ENCODE results near the gene KCNJ6. TPM values are rescaled to one million over a fixed set of nuclear protein-coding genes. Genes with fewer than 3 reads are reported as not detected.
"Not testable (repeated sequence)": the region's sequence is repeated elsewhere in the genome, so short reads cannot be mapped to it uniquely, and the experiment has no call there.

Gene KCNJ6
- polyA plus RNA-seq, 3 donors from 2014 or later, result not detected

GRCh38 chr21:37646761-37647160, 269.5 kb downstream of the KCNJ6 start:
- not testable (repeated sequence) for H3K4me1 Mint-ChIP-seq; H3K36me3 Mint-ChIP-seq; DNase-seq; H3K27me3 Mint-ChIP-seq (ENCODE audit: low read depth in 3 of 3); H3K4me3 Mint-ChIP-seq; H3K27ac Mint-ChIP-seq; H3K9me3 Mint-ChIP-seq

DNA sequence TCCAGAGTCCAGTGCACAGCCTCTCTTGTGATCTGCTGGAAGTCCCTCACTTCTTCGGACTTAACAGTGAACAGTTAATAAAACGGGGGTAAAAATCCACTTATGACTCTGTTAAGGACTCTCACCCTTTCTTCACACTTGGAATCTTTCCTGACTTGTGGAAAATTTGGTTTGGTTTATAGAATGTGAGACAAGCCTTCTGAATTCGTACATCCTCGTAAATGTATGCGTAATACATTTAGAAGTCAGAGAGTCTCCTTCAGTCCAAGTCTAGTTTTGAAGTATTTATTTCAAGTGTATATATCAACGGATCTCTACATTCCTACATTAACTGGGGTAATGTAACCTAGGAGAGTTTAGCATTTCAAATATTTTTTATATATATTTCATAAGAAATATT, 270.4 kb downstream of the KCNJ6 start:
- Mint-ChIP-seq H3K36me3 (no peaks in the 10 kb centered on the region), H3K4me1 (no peaks in the 10 kb centered on the region), H3K27ac (no peak overlapping the region), H3K9me3 (no peaks in the 10 kb centered on the region), H3K4me3 (no peak overlapping the region), H3K27me3 (ENCODE audit: low read depth in 3 of 3) (peaks cover 3 to 8% (median 8%) of the 10 kb centered on the region in 3 donors)
- DNase-seq, result no peak

DNA sequence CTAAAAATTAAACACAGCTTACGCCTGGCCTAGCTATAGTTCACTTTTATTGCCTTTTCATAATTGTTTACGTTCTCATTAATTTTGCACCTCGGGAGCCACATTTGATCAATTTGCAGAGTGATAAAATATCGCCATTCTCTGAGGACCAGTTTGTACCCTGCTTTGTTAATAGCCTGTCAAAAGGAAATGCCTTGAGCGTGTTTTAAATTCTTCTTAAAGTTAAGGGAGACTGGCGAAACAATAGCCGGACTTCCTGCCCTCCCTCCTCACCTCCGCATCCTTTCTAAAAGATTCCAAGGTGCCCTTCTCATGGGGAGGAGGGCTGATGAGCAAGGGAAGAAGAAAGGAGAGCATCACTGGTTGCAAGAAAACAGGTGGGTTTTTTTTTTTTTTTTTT, 271.6 kb downstream of the KCNJ6 start:
- no peak overlapping the region for H3K4me3 Mint-ChIP-seq
- no peak overlapping the region for H3K27ac Mint-ChIP-seq
- H3K27me3 Mint-ChIP-seq (ENCODE audit: low read depth in 3 of 3), result peaks cover 3 to 10% (median 10%) of the 10 kb centered on the region in 3 donors
- no peaks in the 10 kb centered on the region for H3K9me3 Mint-ChIP-seq
- H3K36me3 Mint-ChIP-seq, result no peaks in the 10 kb centered on the region
- DNase-seq, result no peak
- no peaks in the 10 kb centered on the region for H3K4me1 Mint-ChIP-seq

- H3K4me1 Mint-ChIP-seq, H3K9me3 Mint-ChIP-seq, H3K36me3 Mint-ChIP-seq, H3K27ac Mint-ChIP-seq, DNase-seq, H3K4me3 Mint-ChIP-seq: not testable (repeated sequence)
- peaks cover 3 to 11% (median 7%) of the 10 kb centered on the region in 3 donors for H3K27me3 Mint-ChIP-seq (ENCODE audit: low read depth in 3 of 3)
Observed at GRCh38 chr21:37643862-37644261, 272.4 kb downstream of the KCNJ6 start.

- H3K27ac Mint-ChIP-seq, result no peak overlapping the region
- DNase-seq, result peak in 2 of 3 donors; percentile 4 to 9
- no peak overlapping the region for H3K4me3 Mint-ChIP-seq
- H3K4me1 Mint-ChIP-seq, result no peaks in the 10 kb centered on the region
- H3K9me3 Mint-ChIP-seq, result no peaks in the 10 kb centered on the region
- H3K36me3 Mint-ChIP-seq, result no peaks in the 10 kb centered on the region
- peaks cover under 1 to 11% (median 9%) of the 10 kb centered on the region in 3 donors for H3K27me3 Mint-ChIP-seq (ENCODE audit: low read depth in 3 of 3)
Observed at GRCh38 chr21:37642493-37642892, 273.8 kb downstream of the KCNJ6 start.

DNA sequence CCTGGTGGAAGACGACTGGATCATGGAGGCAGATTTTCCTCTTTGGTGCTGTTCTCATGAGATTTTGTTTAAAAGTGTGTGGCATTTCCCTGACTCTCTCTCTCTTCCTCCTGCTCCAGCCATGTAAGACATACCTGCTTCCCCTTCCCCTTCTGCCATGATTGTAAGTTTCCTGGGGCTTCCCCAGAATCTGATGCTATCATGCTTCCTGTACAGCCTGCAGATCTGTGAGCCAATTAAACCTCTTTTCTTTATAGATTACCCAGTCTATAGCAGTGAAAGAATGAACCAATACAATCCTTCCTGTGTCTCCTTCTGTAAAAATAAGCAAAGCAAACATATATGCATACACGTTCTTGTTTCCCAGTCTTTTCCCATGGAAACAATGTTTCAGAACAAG, 276.5 kb downstream of the KCNJ6 start:
- no peaks in the 10 kb centered on the region for H3K4me1 Mint-ChIP-seq

GRCh38 chr21:37636152-37636860, 280.0 kb downstream of the KCNJ6 start:
- no peak overlapping the region for H3K4me3 Mint-ChIP-seq
- H3K36me3 Mint-ChIP-seq, result no peaks in the 10 kb centered on the region
- peaks cover 0 to under 1% (median 0%) of the 10 kb centered on the region in 6 donors for H3K9me3 Mint-ChIP-seq
- H3K27me3 Mint-ChIP-seq (ENCODE audit: low read depth in 3 of 3), result peaks cover 2 to 28% (median 6%) of the 10 kb centered on the region in 3 donors
- H3K27ac Mint-ChIP-seq, result no peak overlapping the region
- DNase-seq, result no peak
- no peaks in the 10 kb centered on the region for H3K4me1 Mint-ChIP-seq

More for the DNA sequence above, 276.5 kb downstream of the KCNJ6 start:
- DNase-seq, result no peak
- H3K27me3 Mint-ChIP-seq (ENCODE audit: low read depth in 3 of 3), result peaks cover 0 to 21% (median 11%) of the 10 kb centered on the region in 3 donors
- H3K27ac Mint-ChIP-seq, result no peak overlapping the region
- no peak overlapping the region for H3K4me3 Mint-ChIP-seq
- H3K9me3 Mint-ChIP-seq, result no peaks in the 10 kb centered on the region
- H3K36me3 Mint-ChIP-seq, result no peaks in the 10 kb centered on the region

GRCh38 chr21:37631319-37632117, 284.7 kb downstream of the KCNJ6 start:
- H3K4me3 Mint-ChIP-seq, result no peak overlapping the region

GRCh38 chr21:37630872-37631271, 285.4 kb downstream of the KCNJ6 start:
- no peak overlapping the region for H3K27ac Mint-ChIP-seq
- H3K36me3 Mint-ChIP-seq, result no peaks in the 10 kb centered on the region
- H3K9me3 Mint-ChIP-seq, result peaks cover 0 to 1% (median 0%) of the 10 kb centered on the region in 6 donors
- no peak overlapping the region for H3K4me3 Mint-ChIP-seq
- no peaks in the 10 kb centered on the region for H3K4me1 Mint-ChIP-seq
- no peak for DNase-seq
- peaks cover 2 to 32% (median 5%) of the 10 kb centered on the region in 3 donors for H3K27me3 Mint-ChIP-seq (ENCODE audit: low read depth in 3 of 3)

More at GRCh38 chr21:37631319-37632117, 284.7 kb downstream of the KCNJ6 start:
- Mint-ChIP-seq H3K27ac (no peak overlapping the region), H3K36me3 (no peaks in the 10 kb centered on the region), H3K27me3 (ENCODE audit: low read depth in 3 of 3) (peaks cover 4 to 35% (median 5%) of the 10 kb centered on the region in 3 donors), H3K4me1 (no peaks in the 10 kb centered on the region), H3K9me3 (peaks cover 0 to 1% (median 0%) of the 10 kb centered on the region in 6 donors)
- DNase-seq, result no peak

DNA sequence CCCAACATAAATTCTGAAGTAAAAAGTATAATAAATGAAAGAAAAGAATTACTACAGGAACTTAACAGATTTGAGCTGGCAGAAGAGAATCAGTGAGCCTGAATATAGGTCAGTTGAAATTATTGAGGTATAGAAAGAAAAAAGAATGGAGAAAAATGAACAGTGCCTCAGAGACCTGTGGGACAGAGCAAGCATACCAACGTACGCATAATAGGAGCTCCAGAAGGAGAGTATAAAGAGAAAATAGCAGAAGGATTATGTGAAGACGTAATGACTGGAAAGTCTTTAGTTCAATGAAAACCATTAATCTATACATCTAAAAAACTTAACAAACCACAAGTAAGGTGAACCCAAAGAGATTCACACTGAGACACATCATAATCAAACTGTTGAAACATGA, 287.9 kb downstream of the KCNJ6 start:
- Mint-ChIP-seq H3K9me3 (peaks cover 0 to 1% (median 0%) of the 10 kb centered on the region in 6 donors), H3K27me3 (ENCODE audit: low read depth in 3 of 3) (peaks cover 1 to 21% (median 5%) of the 10 kb centered on the region in 3 donors), H3K4me3 (no peak overlapping the region), H3K27ac (no peak overlapping the region), H3K36me3 (no peaks in the 10 kb centered on the region), H3K4me1 (no peaks in the 10 kb centered on the region)
- no peak for DNase-seq

- no peak overlapping the region for H3K27ac Mint-ChIP-seq
- H3K4me1 Mint-ChIP-seq, result no peaks in the 10 kb centered on the region
- DNase-seq, result no peak
- no peak overlapping the region for H3K4me3 Mint-ChIP-seq
- no peaks in the 10 kb centered on the region for H3K36me3 Mint-ChIP-seq
- H3K9me3 Mint-ChIP-seq, result peaks cover 0 to 1% (median 0%) of the 10 kb centered on the region in 6 donors
- peaks cover 1 to 21% (median 5%) of the 10 kb centered on the region in 3 donors for H3K27me3 Mint-ChIP-seq (ENCODE audit: low read depth in 3 of 3)
Observed at GRCh38 chr21:37627561-37627960, 288.7 kb downstream of the KCNJ6 start.

- no peak overlapping the region for H3K27ac Mint-ChIP-seq
- no peaks in the 10 kb centered on the region for H3K36me3 Mint-ChIP-seq
- H3K27me3 Mint-ChIP-seq (ENCODE audit: low read depth in 3 of 3), result peaks cover 1 to 21% (median 3%) of the 10 kb centered on the region in 3 donors
- no peaks in the 10 kb centered on the region for H3K4me1 Mint-ChIP-seq
- DNase-seq, result no peak
- peaks cover 0 to 1% (median 0%) of the 10 kb centered on the region in 6 donors for H3K9me3 Mint-ChIP-seq
- H3K4me3 Mint-ChIP-seq, result no peak overlapping the region
Observed at GRCh38 chr21:37627074-37627473, 289.2 kb downstream of the KCNJ6 start.

DNA sequence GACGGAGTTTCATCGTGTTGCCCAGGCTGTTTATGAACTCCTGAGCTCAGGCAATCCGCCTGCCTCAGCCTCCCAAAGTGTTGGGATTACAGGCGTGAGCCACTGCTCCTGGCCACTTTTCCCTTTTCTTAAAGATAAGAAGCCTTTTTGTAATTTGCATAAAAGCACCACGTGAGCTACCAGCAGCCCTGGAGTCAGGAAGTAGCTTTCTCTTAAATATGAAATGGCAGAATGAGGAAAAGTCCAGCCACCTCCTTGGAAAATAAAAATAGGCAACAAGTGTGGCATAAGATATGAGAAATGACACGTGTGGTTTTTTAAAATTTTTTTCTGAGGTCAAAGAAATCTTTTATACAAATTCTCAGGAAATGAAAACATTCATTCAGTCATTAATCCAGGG, 289.9 kb downstream of the KCNJ6 start:
- Mint-ChIP-seq H3K9me3 (peaks cover 0 to under 1% (median 0%) of the 10 kb centered on the region in 6 donors), H3K27me3 (ENCODE audit: low read depth in 3 of 3) (peaks cover 1 to 14% (median 3%) of the 10 kb centered on the region in 3 donors), H3K4me3 (no peak overlapping the region), H3K4me1 (no peaks in the 10 kb centered on the region), H3K36me3 (no peaks in the 10 kb centered on the region), H3K27ac (no peak overlapping the region)
- no peak for DNase-seq

- Mint-ChIP-seq H3K36me3 (no peaks in the 10 kb centered on the region), H3K4me3 (no peak overlapping the region), H3K9me3 (no peaks in the 10 kb centered on the region), H3K4me1 (no peaks in the 10 kb centered on the region), H3K27ac (no peak overlapping the region), H3K27me3 (ENCODE audit: low read depth in 3 of 3) (peaks cover 1 to 7% (median 3%) of the 10 kb centered on the region in 3 donors)
- DNase-seq, result no peak
Observed at GRCh38 chr21:37623689-37624088, 292.6 kb downstream of the KCNJ6 start.
